Measurements from ENCODE around the gene CCDC194. TPM values are rescaled to one million over a fixed set of nuclear protein-coding genes. Genes with fewer than 3 reads are reported as not detected.

Gene CCDC194
- total and polyA plus RNA-seq, 2 donors from 2014 or later, result 0.57 TPM; not detected in 1

GRCh38 chr19:17398902-17399527 is 5.0 kb upstream of the CCDC194 start:
- H3K9me3 ChIP-seq (ENCODE audit: control insufficient read depth in 2 of 3, insufficient read depth in 1 of 3, low read length in 3 of 3), result no peaks in the 10 kb centered on the region
- intact Hi-C loops (cut with DNase I), result no loop called here
- no peaks in the 10 kb centered on the region for H3K27me3 ChIP-seq (ENCODE audit: control insufficient read depth, insufficient read depth, low read length)
- no peak overlapping the region for H3K9ac ChIP-seq (ENCODE audit: low read length in 3 of 3)
- DNase-seq (no peak), FAIRE-seq (no peak)
- no peaks in the 10 kb centered on the region for H3K36me3 ChIP-seq (ENCODE audit: control insufficient read depth in 2 of 3, insufficient read depth in 3 of 3, low read length in 3 of 3)
- H3K4me3 ChIP-seq (ENCODE audit: low read length in 3 of 3), result no peak overlapping the region
- peaks cover 0 to 3% (median 0%) of the 10 kb centered on the region in 3 donors for H3K4me1 ChIP-seq (ENCODE audit: control insufficient read depth in 2 of 3, insufficient read depth in 2 of 3, low read depth in 1 of 3, low read length in 3 of 3)
- H3K27ac ChIP-seq (ENCODE audit: low read depth in 2 of 2, low read length in 2 of 2), result no peak overlapping the region
- TF ChIP-seq, protein P1, sequence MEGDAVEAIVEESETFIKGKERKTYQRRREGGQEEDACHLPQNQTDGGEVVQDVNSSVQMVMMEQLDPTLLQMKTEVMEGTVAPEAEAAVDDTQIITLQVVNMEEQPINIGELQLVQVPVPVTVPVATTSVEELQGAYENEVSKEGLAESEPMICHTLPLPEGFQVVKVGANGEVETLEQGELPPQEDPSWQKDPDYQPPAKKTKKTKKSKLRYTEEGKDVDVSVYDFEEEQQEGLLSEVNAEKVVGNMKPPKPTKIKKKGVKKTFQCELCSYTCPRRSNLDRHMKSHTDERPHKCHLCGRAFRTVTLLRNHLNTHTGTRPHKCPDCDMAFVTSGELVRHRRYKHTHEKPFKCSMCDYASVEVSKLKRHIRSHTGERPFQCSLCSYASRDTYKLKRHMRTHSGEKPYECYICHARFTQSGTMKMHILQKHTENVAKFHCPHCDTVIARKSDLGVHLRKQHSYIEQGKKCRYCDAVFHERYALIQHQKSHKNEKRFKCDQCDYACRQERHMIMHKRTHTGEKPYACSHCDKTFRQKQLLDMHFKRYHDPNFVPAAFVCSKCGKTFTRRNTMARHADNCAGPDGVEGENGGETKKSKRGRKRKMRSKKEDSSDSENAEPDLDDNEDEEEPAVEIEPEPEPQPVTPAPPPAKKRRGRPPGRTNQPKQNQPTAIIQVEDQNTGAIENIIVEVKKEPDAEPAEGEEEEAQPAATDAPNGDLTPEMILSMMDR (IDR thresholded peaks at IDR 0.05; ENCODE audit: borderline replicate concordance, extremely low read depth, insufficient read depth), result no peak

DNA sequence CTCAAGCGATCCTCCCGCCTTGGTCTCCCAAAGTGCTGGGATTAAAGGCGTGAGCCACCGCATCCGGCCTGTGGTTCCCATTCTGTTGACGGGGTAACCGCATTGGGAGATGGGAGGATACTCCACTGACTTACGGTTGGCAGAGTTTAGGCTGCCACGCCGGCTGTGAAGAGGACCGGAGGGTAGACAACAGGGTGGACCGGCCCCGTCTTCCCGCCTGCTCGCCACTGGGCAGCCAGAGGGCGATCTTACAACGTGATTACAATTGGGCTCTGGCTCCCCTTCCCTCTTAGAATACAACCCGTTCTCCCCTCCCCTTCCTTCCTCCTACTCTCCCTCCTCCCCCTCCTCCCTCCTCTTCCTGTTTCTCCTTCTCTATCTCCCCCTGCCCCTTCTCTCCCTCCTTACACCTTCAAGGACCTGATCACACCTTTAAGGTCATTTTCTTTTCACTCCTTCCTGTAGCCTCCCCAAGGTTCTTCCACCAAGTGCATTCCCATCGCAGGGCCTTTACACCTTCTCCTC is 957 bp upstream of the CCDC194 start:
- Histone ChIP-seq H3K27me3 (ENCODE audit: control insufficient read depth, insufficient read depth, low read length) (no peaks in the 10 kb centered on the region), H3K4me3 (ENCODE audit: low read length in 3 of 3) (no peak overlapping the region), H3K9ac (ENCODE audit: low read length in 3 of 3) (no peak overlapping the region), H3K27ac (ENCODE audit: low read depth in 2 of 2, low read length in 2 of 2) (no peak overlapping the region), H3K36me3 (ENCODE audit: control insufficient read depth in 2 of 3, insufficient read depth in 3 of 3, low read length in 3 of 3) (no peaks in the 10 kb centered on the region), H3K9me3 (ENCODE audit: control insufficient read depth in 2 of 3, insufficient read depth in 1 of 3, low read length in 3 of 3) (no peaks in the 10 kb centered on the region), H3K4me1 (ENCODE audit: control insufficient read depth in 2 of 3, insufficient read depth in 2 of 3, low read depth in 1 of 3, low read length in 3 of 3) (peaks cover 0 to 5% (median 4%) of the 10 kb centered on the region in 3 donors)
- peak in 3 of 5 donors; percentile 50 to 75 (median 61) for DNase-seq
- TF ChIP-seq, protein P1 (IDR thresholded peaks at IDR 0.05; ENCODE audit: borderline replicate concordance, extremely low read depth, insufficient read depth), result peak; percentile 30
- FAIRE-seq, result no peak
- intact Hi-C loops (cut with DNase I), result no loop called here

DNA sequence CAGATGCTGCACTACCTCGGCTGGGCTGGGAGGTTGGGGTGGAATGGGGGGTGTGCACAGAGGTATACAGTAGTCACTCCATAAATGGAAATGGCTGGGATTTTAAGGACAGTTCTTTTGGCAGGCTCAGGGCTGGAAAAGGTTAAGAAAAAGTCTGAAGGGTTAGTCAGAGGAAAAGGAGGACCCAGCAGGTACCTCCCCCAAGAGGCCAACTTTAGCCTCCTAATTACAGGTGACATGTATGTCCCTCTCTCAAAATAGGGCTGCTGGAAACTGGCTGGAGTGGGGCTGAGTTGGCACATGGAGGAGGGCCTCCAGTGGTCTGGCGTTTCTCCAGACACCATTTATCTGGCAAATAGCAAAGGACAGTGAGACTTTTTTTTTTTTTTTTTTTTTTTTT is 994 bp downstream of the CCDC194 start:
- TF ChIP-seq, protein P1 (IDR thresholded peaks at IDR 0.05; ENCODE audit: borderline replicate concordance, extremely low read depth, insufficient read depth), result no peak
- Histone ChIP-seq H3K36me3 (ENCODE audit: control insufficient read depth in 2 of 3, insufficient read depth in 3 of 3, low read length in 3 of 3) (no peaks in the 10 kb centered on the region), H3K27ac (ENCODE audit: low read depth in 2 of 2, low read length in 2 of 2) (no peak overlapping the region), H3K4me3 (ENCODE audit: low read length in 3 of 3) (no peak overlapping the region), H3K9ac (ENCODE audit: low read length in 3 of 3) (no peak overlapping the region), H3K4me1 (ENCODE audit: control insufficient read depth in 2 of 3, insufficient read depth in 2 of 3, low read depth in 1 of 3, low read length in 3 of 3) (peaks cover 0 to 5% (median 4%) of the 10 kb centered on the region in 3 donors), H3K27me3 (ENCODE audit: control insufficient read depth, insufficient read depth, low read length) (no peaks in the 10 kb centered on the region), H3K9me3 (ENCODE audit: control insufficient read depth in 2 of 3, insufficient read depth in 1 of 3, low read length in 3 of 3) (no peaks in the 10 kb centered on the region)
- FAIRE-seq (no peak), DNase-seq (no peak)
- intact Hi-C loops (cut with DNase I), result no loop called here
